B cell (primary cell): ENCODE results near the gene FLT1.

ENCODE experiments used
- CTCF ChIP-seq: fragments of 200-600 bp; IDR thresholded peaks from one replicate; pipeline ENCODE4 v1.8.0; 2022; ENCODE audit warnings: antibody characterized with exemption, mild to moderate bottlenecking
- EZH2 ChIP-seq: IDR thresholded peaks from 2 replicates; pipeline ENCODE4 v1.6.1; 2012; ENCODE audit warnings: borderline replicate concordance, low read depth, mild to moderate bottlenecking, moderate library complexity, low read length; ENCODE audit not compliant: insufficient read depth, poor library complexity, severe bottlenecking

GRCh38 chr13:28434926-28435325 is 60.0 kb downstream of the FLT1 start:
- TF ChIP-seq CTCF (no peak), EZH2 (no peak)
